CD4-positive, alpha-beta T cell treated with Interleukin-15 for 4 hours (primary cell): ENCODE measurements around the gene ABI1.

Experiments used
- DNase-seq: peaks from one replicate; pipeline ENCODE4 v3.0.0-alpha.2; 2020; ENCODE audit warnings: low spot score

The ABI1 gene

DNA sequence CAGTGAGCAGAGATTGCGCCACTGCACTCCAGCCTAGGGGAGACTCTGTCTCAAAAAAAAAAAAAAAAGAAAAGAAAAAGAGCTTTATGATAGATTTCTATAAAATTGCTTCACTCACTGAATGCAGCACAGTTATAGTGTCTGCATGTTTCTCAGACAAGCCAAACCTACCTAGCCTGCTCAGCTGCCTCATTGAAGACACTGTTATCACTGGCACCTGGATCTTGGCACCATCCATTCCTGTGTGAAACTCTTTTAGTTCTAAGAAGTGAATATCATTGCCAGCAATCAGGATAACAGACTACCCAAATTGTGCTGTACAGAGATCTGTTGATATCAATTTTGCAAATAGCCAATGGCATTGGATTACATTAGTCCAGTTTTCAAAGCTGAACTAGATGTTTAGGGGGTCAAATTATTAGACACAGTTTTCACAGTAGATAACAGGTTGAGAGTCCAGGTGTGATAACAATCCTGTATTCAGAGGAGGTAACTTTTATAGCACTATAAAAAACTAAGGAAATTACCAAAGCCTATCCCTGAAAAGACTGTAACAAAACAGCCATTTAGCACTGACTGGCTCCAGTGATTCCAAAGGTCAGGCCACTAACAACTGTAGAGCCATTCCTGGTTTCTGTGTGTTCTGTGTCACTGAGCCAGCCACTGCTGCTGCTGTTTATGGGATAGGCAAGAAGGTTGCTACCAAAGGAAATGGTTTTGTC, 146.2 kb downstream of the ABI1 start:
- DNase-seq = no peak

DNA sequence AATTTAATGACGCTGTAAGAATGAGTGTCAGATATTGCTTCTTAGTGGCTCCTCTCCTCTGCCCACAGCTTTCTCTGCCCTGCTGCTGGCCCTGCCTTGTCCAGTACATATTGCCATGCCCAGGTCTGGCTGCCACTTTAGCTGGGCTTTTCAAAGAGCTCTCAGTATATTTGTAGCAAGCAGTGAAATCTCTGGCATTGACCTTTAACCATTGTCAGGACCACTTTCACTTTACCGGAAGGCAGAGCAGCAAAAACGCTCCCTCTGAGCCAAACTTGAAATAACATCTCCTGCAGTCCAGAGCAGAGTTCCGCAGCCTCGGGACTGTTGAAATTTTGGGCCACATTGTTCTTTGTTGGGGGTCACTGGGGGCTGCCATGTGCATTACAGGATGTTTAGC, 149.4 kb downstream of the ABI1 start:
- no peak for DNase-seq

DNA sequence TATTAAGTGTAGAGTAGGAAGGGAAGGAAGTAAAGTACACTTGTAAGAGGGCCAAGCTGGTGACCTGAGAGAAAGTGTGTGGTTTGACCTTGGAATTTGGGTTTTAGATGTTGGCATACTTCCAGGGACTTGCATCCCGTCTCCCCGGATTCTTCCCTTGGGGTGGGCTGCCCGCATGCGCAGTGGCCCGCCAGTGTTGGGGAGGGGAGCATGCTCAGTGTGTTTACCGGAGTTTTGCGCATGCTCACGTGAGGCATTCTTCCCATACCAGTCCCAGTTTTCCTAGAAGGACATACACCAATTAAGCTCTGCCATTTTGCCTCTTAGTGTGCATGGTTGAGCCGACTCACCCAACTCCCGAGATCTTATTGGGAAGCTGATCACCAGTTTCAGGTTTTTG, 153.8 kb downstream of the ABI1 start:
- DNase-seq = no peak

DNA sequence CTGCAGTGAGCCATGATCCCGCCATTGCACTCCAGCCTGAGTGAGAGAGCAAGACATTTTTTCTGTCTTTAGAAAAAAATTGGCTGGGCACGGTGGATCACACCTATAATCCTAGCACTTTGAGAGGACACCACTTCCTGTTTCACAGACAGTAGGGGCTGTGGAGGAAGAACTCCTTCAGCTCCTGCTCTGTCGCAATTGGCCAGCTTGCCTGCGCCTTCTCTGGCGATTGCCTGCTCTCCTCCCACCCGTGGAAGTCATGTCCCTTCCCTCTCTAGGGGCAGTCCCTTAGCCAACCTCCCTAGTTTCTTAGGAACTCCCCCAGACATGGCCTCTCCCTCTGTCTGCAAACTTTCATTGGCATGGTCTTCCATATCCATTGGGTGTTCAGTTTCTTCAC, 154.6 kb downstream of the ABI1 start:
- DNase-seq = no peak

DNA sequence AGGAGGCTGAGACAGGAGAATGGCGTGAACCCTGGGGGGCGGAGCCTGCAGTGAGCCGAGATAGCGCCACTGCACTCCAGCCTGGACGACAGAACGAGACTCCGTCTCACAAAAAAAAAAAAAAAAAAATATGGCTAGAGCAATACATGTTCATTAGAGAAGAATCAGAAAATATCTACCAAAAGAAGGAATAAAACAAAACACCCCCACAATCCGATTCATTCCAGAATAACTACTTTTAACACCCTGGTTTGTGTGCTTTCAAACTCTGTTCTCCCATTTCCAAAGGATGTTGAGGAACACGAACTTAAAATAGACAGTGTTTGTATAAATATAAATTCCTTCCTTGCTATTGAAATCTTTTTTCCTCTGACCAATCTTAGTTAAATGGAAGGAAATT, 156.8 kb downstream of the ABI1 start:
- no peak for DNase-seq

DNA sequence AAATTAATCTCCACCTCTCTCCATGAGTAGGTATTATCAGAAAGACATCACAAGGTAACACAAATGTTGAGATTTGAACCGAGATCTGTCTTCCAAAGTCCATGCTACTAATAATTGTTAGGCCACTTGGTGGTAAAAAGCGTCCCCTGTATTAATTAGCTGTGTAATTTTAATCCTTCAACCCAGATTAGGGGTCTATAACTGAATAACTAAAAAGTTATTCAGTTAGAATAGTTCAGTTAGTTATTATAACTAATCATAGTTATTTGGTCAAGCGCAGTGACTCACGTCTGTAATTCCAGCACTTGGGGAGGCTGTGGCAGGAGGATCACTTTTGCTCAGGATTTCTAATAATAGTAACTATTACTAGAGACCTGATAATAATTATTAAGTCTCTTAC, 157.7 kb downstream of the ABI1 start:
- no peak for DNase-seq

DNA sequence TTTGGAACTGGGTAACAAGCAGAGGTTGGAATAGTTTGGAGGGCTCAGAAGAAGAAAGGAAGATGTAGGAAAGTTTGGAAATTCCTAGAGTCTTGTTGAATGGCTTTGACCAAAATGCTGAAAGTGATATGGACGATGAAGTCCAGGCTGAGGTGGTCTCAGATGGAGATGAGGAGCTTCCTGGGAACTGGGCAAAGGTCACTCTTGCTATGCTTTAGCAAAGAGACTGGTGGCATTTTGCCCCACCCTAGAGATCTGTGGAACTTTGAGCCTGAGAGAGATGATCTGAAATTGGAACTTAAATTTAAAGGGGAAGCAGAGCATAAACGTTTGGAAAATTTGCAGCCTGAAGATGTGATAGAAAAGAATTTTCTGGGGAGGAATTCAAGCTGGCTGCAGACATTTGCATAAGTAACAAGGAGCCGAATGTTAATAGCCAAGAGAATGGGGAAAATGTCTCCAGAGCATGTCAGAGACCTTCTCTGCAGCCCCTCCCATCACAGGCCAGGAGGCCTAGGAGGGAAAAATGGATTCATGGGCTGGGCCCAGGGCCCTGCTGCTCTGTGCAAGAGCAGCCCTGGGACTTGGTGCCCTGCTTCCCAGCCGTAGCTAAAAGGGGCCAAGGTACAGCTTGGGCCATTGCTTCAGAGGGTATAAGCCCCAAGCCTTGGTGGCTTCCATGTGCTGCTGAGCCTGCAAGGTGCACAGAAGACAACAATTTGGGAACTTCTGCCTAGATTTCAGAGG, 159.7 kb downstream of the ABI1 start:
- no peak for DNase-seq

DNA sequence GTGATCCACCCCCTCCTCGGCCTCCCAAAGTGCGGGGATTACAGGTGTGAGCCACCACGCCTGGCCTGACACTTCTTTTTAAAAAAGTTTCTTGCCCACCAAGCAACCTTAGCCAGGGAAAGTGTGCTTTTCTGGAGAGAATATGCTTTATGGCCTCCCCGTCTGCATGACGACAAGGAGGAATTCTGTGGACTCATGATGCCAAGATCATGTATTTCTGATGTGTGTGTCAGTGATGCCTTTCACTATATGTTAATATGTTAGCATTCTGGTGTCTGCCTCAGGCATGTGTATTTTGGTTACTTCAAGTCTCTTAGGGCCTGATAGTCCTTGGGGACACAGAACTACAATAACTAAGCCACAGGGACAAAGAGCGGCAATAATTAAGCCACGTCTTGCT, 161.1 kb downstream of the ABI1 start:
- no peak for DNase-seq

DNA sequence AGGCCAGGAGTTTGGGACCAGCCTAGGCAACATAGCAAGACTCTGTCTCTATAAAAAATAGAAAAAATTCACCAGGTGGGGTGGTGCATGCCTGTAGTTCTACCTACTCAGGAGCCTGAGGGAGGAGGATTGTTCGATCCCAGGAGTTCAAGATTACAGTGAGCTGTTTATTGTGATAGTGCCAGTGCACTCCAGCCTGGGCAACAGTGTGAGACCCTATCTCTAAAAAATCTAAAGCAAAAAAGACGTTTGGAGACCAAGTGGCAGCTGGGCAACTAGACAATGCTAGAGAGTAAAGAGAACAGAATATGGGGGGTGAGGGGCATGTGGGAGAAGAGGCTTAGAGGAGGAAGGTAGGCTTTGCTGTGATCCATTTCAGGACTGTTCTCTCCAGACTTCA, 161.8 kb downstream of the ABI1 start:
- DNase-seq = no peak

DNA sequence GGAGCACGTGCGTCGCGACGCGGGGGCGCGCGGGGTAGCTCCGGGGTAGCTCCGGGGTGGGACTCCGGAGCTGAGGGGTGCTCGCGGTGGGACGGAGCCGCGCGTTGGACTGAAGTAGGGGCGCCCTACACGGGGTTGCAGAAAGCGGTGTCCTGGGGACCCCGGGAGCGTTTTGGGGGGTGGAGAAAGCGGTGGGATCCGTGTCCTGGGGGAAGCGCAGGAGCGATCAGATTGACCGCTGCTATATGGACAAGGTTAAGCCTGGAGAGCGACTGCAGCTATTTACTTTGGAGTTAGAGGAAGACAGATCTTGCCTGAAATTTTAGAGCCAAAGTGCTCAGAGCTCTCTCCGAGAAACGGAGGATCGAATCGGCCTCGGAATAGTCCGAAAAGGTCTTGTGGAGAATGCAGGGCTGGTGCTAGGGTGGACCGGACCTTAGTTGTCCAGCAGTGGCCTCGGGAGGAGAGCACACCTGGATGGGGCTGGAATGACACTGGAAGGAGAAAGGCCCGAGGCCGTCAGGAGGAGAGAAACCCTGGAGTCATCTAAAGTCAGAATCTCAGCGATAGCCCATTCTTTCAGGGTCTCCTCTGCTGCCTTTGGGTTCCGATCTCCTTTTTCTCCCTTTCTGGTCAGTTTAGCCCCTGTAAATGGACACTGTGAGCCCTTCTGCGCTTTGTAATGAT, 162.7 kb downstream of the ABI1 start:
- DNase-seq = no peak

DNA sequence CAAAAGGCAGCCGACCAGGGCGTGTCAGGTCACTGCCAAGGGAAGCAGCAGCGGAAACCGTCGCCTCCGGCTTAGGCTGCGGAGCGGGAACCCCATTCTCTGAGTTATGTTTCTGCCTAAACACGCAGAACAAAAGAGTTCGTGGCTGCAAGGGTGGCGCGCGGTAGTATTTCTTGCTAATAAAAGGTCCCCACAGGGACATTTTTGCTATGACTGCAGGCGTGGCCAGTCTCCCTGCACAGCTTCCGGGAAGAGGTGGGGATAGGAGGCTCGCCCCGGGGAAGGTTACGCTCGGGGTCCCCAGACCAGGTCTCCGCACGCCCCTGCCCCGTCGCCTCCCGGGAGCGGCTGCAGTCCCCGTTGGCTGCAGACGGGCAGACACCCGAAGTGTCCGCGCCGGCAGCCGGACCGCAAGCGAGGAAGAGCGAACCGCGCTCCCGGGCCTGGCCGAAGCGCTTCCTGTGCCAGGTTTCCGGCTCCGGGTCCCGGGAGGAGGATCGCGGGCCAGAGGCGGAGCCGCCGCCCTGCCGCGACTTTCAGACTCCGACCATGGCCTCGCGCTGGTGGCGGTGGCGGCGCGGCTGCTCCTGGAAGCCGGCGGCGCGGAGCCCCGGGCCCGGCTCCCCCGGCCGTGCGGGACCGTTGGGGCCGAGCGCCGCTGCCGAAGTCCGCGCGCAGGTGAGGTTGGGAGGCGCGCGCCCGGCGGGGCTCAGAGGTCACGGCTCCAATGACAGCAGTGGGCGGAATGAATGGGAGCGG, 163.4 kb downstream of the ABI1 start, which contains the start of gene PDSS1:
TSS of gene PDSS1 (plus strand) at position 539 of the 759 bp plus-strand sequence. CDS start at position 550, 11 bp downstream.
- DNase-seq = peak; percentile 62

DNA sequence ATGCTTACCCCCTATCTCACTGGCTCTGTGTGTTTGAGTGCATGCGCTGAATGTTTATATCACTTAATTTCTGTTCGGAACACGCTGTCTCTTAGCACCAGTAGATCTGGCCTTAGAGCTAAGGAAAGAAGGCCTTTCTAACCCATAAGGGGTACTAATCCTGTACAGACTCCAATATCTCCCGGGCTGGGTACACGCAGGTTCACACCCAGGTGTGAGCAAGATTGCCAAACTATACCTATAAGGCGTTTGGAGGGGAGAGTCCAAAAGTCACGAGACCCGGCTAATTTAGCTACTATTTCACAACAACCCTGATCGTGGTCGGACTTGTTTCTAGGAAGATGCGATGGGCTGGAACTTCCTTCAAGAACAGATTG, 164.0 kb downstream of the ABI1 start:
- no peak for DNase-seq
